Skin of body (tissue), 2 donors: ENCODE measurements around the gene ATAT1. TPM values are rescaled to one million over a fixed set of nuclear protein-coding genes. Genes with fewer than 3 reads are reported as not detected.
A peak's percentile ranks its signal among the peaks of the same experiment; 100 is the strongest.

Experiments
- DNase-seq: peaks from one replicate; lab custom pipeline; 2025; lab: John Stamatoyannopoulos, UW
- total RNA-seq: library from RNA; depleted of rRNA; stranded (reverse); fragments of >200 nt; gene quantifications from one replicate; pipeline ENCODE4 v1.2.3, GENCODE V29; 2014

ATAT1 gene
- total RNA-seq, 1 donor from 2014 or later = 7.8 TPM

DNA sequence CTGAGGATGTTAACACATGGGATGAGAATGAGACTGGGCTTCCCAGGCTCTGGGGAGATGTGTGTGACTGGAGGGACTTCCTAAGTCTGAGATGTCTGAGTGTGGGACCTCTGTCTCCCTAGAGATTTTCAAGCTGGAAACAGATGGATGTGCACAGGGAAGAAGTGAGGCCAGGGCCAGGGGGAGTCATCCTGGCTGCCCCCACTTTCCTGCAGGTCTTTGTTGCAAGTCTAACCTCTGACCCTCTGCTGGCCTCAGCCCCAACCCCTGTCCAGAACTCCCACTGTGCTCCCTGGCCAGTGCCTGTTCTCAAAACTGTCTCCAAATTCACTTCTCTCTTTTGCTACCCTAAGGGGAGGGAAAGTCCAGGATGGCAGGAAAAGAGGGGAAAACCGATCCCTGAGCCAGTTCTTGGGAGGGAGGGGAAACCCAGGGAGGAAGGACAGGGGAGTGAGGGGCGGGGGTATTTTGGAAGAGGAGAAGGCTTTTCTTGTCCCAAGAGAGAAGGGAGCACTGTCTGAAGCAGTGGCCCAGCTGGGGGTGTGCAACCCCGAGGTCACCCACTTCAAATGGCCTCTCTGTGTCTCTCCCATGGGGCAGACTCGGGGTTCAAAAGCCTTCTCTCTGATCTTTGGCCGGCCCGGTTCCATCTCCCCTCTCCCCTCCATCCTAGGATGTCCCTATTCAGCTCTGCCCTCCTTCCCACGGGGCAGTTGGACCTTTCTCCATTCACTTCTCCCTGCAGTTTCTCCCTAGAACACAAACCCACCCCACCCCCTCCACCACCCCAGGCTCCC, 56.7 kb downstream of the ATAT1 start:
- DNase-seq = peak; percentile 8

- DNase-seq = peak; percentile 11
Observed at GRCh38 chr6:30683980-30684338, 57.3 kb downstream of the ATAT1 start.

- DNase-seq = no peak
Observed at GRCh38 chr6:30684386-30685156, 57.9 kb downstream of the ATAT1 start.

- no peak for DNase-seq
Observed at GRCh38 chr6:30685157-30686008, 58.7 kb downstream of the ATAT1 start.

DNA sequence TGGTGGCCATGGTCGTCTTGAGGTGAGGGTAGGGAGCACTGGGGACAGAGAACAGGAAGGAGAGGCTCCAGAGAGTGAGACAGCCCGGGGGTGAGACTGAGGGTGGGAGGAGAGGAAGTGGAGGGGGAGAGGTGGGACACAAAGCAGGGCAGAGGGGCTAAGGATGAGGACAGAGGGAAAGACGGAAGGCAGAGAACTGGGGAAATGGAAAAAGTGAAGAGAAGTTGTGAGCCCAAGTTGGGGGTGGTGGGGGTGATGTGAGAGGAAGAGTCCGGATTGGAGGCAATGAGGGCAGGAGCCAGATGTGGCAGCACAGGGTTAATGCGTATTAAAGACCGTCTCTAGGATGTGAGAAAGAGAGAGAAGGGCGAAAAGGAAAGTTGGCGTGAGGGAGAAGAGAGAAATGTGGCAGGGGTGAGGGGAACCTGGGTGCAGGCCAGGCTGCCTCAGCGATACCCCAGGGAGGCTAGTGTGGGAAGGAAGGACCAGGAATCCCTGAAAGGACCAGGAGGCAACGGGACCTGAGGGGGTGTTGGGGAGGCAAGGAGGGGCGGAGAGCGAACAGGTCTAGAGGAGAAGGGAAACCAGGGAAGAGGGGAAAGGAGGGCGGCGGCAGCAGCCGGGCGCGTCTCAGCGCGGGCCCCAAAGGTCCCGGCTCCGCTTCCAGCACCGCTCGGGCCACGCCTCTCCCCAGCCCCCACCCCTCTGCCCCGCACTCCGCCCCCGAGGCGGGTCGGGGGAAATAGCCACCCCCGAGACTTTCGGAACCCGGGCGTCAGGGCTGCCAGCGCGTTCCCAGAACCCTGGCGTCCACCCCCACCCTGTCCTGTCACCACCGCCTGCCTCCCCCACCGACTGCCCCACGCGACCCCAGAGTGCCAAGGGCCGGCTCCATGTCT, 59.6 kb downstream of the ATAT1 start, which contains the start of gene PPP1R18:
Gene PPP1R18 (minus strand): TSS at position 637 of the 899 bp plus-strand sequence. CDS start 627 bp downstream, at position 10.
- DNase-seq = peak; percentile 64

- DNase-seq = peak; percentile 96
Observed at GRCh38 chr6:30686908-30687658, 60.4 kb downstream of the ATAT1 start.

GRCh38 chr6:30687659-30688431, 61.2 kb downstream of the ATAT1 start:
- peak; percentile 53 for DNase-seq

- no peak for DNase-seq
Observed at GRCh38 chr6:30688569-30688968, 61.9 kb downstream of the ATAT1 start.

GRCh38 chr6:30689022-30689865, 62.6 kb downstream of the ATAT1 start:
- DNase-seq = no peak

DNA sequence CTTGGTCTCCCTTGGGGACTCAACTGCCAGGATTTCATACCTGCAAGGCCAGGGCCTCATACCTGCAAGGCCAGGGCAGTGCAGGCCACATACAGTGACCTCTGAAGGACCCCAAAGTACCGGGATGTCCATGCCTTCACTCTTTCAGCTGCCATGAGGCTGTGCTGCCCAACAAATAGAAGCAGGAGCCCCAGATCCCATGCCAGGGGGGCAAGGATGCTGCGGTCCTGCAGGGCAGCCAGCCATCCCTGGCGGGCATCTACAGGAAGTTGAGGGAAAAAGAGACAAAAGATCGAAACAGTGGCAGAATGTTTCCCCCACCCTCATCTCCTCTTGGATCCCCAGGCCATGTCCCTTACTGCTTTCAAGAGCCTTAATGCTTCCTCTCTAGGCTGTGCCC, 63.3 kb downstream of the ATAT1 start:
- no peak for DNase-seq

- DNase-seq = peak; percentile 89
Observed at GRCh38 chr6:30690403-30691207, 63.9 kb downstream of the ATAT1 start, which contains the start of gene NRM. NRM (minus strand) TSS chr6:30690984; CDS start chr6:30690974, 10 bp downstream.

GRCh38 chr6:30691208-30691847, 64.7 kb downstream of the ATAT1 start:
- no peak for DNase-seq
